Left lung (tissue), 10 donors: ENCODE measurements around the gene IKZF4. TPM values are rescaled to one million over a fixed set of nuclear protein-coding genes. Genes with fewer than 3 reads are reported as not detected.

Experiments used
- ATAC-seq: fragments of 200-7000 bp; cut with Tn5 transposase; one replicate; pipeline ENCODE4 v1.9.1; 2020; ENCODE audit warnings: moderate library complexity
- DNase-seq, 4 donors: peaks; one replicate each; pipeline ENCODE4 v3.0.0-alpha.2; 2013 to 2020
- H3K27ac ChIP-seq, 2 donors: fragments of 200-600 bp; sonication (generic) in 1 of 2; one replicate each; pipeline versions ENCODE4 v1.5.0 to v1.8.0; 2020 to 2021
- H3K27me3 ChIP-seq, 2 donors: fragments of 200-600 bp; sonication (generic) in 1 of 2; one replicate each; pipeline versions ENCODE4 v1.5.0 to v1.8.0; 2020 to 2021
- H3K36me3 ChIP-seq, 2 donors: fragments of 200-600 bp; sonication (generic) in 1 of 2; one replicate each; pipeline versions ENCODE4 v1.5.0 to v1.8.0; 2020 to 2021
- H3K4me1 ChIP-seq, 2 donors: fragments of 200-600 bp; one replicate each; pipeline ENCODE4 v1.8.0; 2021
- H3K4me3 ChIP-seq, 2 donors: fragments of 200-600 bp; sonication (generic) in 1 of 2; one replicate each; pipeline versions ENCODE4 v1.5.0 to v1.8.0; 2020 to 2021; ENCODE audit warnings: mild to moderate bottlenecking in 1 of 2
- H3K9me3 ChIP-seq, 2 donors: fragments of 200-600 bp; sonication (generic) in 1 of 2; one replicate each; pipeline versions ENCODE4 v1.5.0 to v1.8.0; 2020 to 2021
- intact Hi-C, 2 donors: fragments of 100-400 bp; cut with DNase I; formaldehyde crosslinking; loops; one replicate each; pipeline versions ENCODE4 v1.11.2 to v1.14.2; 2022
- polyA plus RNA-seq, 6 donors: library from polyadenylated mRNA; unstranded; fragments of 120-200 nt; gene quantifications; one replicate each; pipeline ENCODE4 v1.2.1, GENCODE V29; 2013; ENCODE audit not compliant: insufficient read length in 6 of 6
- total RNA-seq, 2 donors: library from RNA; stranded (reverse); fragmentation: NEBNext Ultra II Directional; extraction: Animal tissue kit (Norgen Biotek cat#: 25700); gene quantifications; one replicate each; pipeline ENCODE4 v1.2.1, GENCODE V29; 2021
- TF ChIP-seq, protein P1 (sequence below), 2 donors: fragments of 200-600 bp; sonication (generic) in 1 of 2; IDR thresholded peaks; one replicate each; pipeline versions ENCODE4 v1.5.0 to v1.8.0; 2021; ENCODE audit warnings: antibody characterized with exemption in 2 of 2
- donor health status: DM: no; HTN: yes; CAD: no.
- donor health status: DM: no; HTN: no; CAD: no.

The IKZF4 gene
- total and polyA plus RNA-seq, 8 donors, result 7.5 to 28.3 (median 23.4) TPM

DNA sequence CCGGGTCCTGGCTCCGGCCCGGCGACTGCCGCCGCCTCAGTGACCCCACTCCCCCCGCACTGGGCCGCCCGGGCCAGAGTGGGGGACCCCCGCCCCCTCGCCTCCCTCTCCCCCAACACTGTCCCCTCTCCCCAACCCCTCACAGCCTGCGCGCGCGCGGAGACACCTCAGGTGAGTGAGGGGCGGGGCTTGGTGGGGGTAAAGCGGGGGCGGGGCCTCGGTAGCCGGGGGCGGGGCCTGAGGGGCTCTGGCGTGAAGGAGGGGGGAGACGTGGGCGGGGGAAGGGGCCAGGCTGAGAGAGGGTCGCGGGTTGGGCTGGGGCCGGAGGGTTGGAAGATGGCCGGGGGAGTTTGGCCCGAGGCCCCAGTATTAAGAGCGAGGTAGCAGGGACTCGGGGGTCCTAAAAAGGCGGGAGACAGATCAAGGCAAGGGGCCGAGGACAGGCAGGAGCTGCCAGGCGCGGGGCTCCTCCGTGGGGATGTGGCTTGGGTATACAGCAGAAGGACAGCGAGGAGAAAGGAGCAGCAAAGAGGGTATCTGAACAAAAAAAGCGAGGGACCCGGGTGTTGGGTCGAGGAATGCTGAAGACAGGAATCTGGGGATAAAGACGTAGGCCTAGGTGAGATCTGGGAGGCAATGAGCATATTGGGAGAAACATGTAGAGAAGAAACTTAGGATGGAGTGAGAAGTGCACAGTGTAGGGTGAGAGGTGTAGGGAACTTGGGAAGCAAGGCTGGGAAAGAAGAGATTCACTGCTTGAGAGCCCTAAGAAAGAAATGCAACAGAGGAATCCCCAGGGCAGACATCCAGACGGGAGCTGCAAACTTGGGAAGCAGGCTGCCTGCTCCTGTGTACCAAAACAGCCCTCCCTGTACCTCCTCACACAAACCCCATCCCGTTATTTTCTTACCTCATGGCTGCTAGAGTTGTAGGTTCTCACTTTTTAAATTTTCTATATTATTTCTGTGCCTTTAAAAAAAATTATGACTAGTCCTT is 13.0 kb upstream of the IKZF4 start:
- Histone ChIP-seq H3K9me3 (no peaks in the 10 kb centered on the region), H3K27me3 (no peaks in the 10 kb centered on the region), H3K4me1 (peaks cover 0 to 25% of the 10 kb centered on the region in 2 donors), H3K27ac (peak overlapping the region; percentile 78 to 83), H3K4me3 (peak overlapping the region; percentile 70 to 72), H3K36me3 (peaks cover 0 to 20% of the 10 kb centered on the region in 2 donors)
- DNase-seq (peak; percentile 54 to 88 (median 62)), ATAC-seq (peak; percentile 92)
- intact Hi-C loops, result no loop called here
- TF ChIP-seq, protein P1, sequence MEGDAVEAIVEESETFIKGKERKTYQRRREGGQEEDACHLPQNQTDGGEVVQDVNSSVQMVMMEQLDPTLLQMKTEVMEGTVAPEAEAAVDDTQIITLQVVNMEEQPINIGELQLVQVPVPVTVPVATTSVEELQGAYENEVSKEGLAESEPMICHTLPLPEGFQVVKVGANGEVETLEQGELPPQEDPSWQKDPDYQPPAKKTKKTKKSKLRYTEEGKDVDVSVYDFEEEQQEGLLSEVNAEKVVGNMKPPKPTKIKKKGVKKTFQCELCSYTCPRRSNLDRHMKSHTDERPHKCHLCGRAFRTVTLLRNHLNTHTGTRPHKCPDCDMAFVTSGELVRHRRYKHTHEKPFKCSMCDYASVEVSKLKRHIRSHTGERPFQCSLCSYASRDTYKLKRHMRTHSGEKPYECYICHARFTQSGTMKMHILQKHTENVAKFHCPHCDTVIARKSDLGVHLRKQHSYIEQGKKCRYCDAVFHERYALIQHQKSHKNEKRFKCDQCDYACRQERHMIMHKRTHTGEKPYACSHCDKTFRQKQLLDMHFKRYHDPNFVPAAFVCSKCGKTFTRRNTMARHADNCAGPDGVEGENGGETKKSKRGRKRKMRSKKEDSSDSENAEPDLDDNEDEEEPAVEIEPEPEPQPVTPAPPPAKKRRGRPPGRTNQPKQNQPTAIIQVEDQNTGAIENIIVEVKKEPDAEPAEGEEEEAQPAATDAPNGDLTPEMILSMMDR (IDR thresholded peaks at IDR 0.05), result no peak

DNA sequence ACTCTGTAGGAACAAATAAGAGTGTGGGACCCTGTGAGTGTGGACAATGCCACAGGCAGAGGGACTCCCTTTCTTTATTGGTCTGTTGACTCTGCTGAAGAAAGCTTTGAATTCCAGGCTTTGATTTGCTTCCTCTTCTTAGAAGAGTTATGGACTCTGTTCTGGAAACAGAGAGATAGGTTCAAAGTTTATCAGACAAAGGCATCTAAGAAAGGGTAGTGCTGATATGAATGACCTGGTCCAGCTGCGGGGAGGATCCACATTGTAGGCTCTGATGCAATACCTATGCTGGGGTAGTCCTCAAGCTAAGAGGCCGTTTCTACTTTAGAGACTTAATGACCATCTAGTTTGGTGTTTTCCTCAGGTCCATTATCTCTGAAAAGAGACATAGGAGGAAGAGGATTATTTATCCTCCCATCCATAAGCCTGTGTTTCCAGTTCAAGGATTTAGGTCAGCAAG is 10.7 kb upstream of the IKZF4 start:
- Histone ChIP-seq H3K4me3 (no peak overlapping the region), H3K4me1 (peaks cover 0 to 25% of the 10 kb centered on the region in 2 donors), H3K9me3 (no peaks in the 10 kb centered on the region), H3K27ac (no peak overlapping the region), H3K36me3 (no peaks in the 10 kb centered on the region), H3K27me3 (no peaks in the 10 kb centered on the region)
- ATAC-seq (no peak), DNase-seq (no peak)
- intact Hi-C loops, result no loop called here
- TF ChIP-seq, protein P1 (IDR thresholded peaks at IDR 0.05), result no peak

- no peaks in the 10 kb centered on the region for H3K27me3 ChIP-seq
- no peaks in the 10 kb centered on the region for H3K9me3 ChIP-seq
- no peak overlapping the region for H3K27ac ChIP-seq
- TF ChIP-seq, protein P1 (IDR thresholded peaks at IDR 0.05), result no peak
- ATAC-seq (no peak), DNase-seq (no peak)
- H3K4me3 ChIP-seq, result no peak overlapping the region
- peaks cover 0 to 11% of the 10 kb centered on the region in 2 donors for H3K4me1 ChIP-seq
- no peaks in the 10 kb centered on the region for H3K36me3 ChIP-seq
- intact Hi-C loops, result no loop called here
Observed at GRCh38 chr12:56011509-56012090, 9.2 kb upstream of the IKZF4 start.

DNA sequence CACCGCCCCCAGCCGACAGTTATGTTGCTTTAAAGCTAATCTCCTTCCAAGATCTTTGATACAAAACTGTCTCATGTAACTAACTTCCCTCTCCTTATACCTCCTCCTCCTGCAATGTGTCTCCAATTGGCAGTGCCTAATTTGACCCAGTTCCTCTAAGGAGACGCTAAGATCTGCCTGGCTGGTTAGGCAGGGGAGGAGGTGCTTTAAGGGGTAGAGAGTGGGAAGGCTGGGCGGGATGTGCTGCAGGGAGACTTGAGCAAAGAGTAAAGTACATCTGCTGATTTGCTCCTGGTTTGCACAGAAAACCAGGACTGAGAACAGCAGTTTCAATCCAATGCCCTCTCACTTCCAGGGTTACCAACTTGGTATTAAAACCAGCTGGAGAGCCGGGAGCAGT is 7.4 kb upstream of the IKZF4 start:
- TF ChIP-seq, protein P1 (IDR thresholded peaks at IDR 0.05), result no peak
- H3K9me3 ChIP-seq, result no peaks in the 10 kb centered on the region
- no peak for DNase-seq
- H3K4me1 ChIP-seq, result no peaks in the 10 kb centered on the region
- peak; percentile 10 for ATAC-seq
- H3K4me3 ChIP-seq, result no peak overlapping the region
- no peaks in the 10 kb centered on the region for H3K36me3 ChIP-seq
- H3K27me3 ChIP-seq, result no peaks in the 10 kb centered on the region
- H3K27ac ChIP-seq, result peak overlapping the region in 1 of 2 donors; percentile 44
- intact Hi-C loops, result no loop called here

DNA sequence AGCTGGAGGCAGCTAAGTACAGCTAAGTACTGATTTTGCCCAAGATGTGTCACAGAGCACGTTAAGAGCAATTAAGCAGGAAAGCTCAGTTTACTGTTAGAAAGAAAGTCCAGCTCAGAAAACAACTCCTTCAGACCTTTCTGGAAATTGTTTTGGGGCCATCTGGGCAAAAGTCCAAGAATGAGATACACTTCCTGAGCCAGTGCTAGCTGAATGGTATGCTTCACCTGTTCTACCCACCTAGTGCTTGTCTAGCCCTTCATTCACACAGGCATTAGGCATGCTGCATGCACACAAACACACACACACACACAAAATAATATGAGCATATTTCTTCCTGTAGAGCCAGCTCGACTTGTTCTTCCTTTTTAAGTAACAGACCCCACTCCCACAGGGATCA is 6.6 kb upstream of the IKZF4 start:
- no peaks in the 10 kb centered on the region for H3K36me3 ChIP-seq
- DNase-seq (peak in 2 of 4 donors; percentile 16 to 62), ATAC-seq (peak; percentile 89)
- H3K27ac ChIP-seq, result peak overlapping the region; percentile 34 to 44
- intact Hi-C loops, result no loop called here
- TF ChIP-seq, protein P1 (IDR thresholded peaks at IDR 0.05), result no peak
- no peaks in the 10 kb centered on the region for H3K27me3 ChIP-seq
- no peak overlapping the region for H3K4me3 ChIP-seq
- no peaks in the 10 kb centered on the region for H3K9me3 ChIP-seq
- no peaks in the 10 kb centered on the region for H3K4me1 ChIP-seq
